Mesendoderm (in vitro differentiated cells): ENCODE measurements around the gene PIEZO1.

ENCODE experiments used
- DNase-seq: peaks from one replicate; pipeline ENCODE4 v3.0.0; 2013
- H2AK5ac ChIP-seq: 2 replicates; pipeline ENCODE4 v1.6.1; 2013; ENCODE audit warnings: low read length, inconsistent platforms
- H2BK120ac ChIP-seq: 2 replicates; pipeline ENCODE4 v1.6.1; 2013; ENCODE audit warnings: low read depth, mild to moderate bottlenecking, low read length, moderate library complexity, mixed read lengths
- H2BK15ac ChIP-seq: replicated peaks from 2 replicates; pipeline ENCODE4 v1.6.1; 2013; ENCODE audit warnings: low read depth, mild to moderate bottlenecking, moderate library complexity
- H2BK5ac ChIP-seq: 2 replicates; pipeline ENCODE4 v1.6.1; 2013; ENCODE audit warnings: low read length, inconsistent platforms
- H3K18ac ChIP-seq: 2 replicates; pipeline ENCODE4 v1.6.1; 2013; ENCODE audit warnings: mild to moderate bottlenecking, low read length, mixed read lengths
- H3K23ac ChIP-seq: one replicate; pipeline ENCODE4 v1.6.1; 2013; ENCODE audit warnings: low read length
- H3K27ac ChIP-seq: 2 replicates; pipeline ENCODE4 v1.5.1; 2013; ENCODE audit warnings: low read depth, mild to moderate bottlenecking, inconsistent platforms, low read length, moderate library complexity
- H3K27me3 ChIP-seq: 2 replicates; pipeline ENCODE4 v1.6.1; 2013; ENCODE audit warnings: low read length, control low read depth, mild to moderate bottlenecking, inconsistent platforms; ENCODE audit not compliant: insufficient read depth, poor library complexity
- H3K36me3 ChIP-seq: 2 replicates; pipeline ENCODE4 v1.6.1; 2013; ENCODE audit warnings: low read length, inconsistent platforms; ENCODE audit not compliant: control insufficient read depth, insufficient read depth
- H3K4ac ChIP-seq: one replicate; pipeline ENCODE4 v1.6.1; 2013; ENCODE audit warnings: low read depth, mild to moderate bottlenecking, low read length, moderate library complexity
- H3K4me1 ChIP-seq: 2 replicates; pipeline ENCODE4 v1.6.1; 2013; ENCODE audit warnings: low read depth, low read length, inconsistent platforms; ENCODE audit not compliant: control insufficient read depth
- H3K4me2 ChIP-seq: 2 replicates; pipeline ENCODE4 v1.6.1; 2013; ENCODE audit warnings: low read length
- H3K4me3 ChIP-seq: 2 replicates; pipeline ENCODE4 v1.5.1; 2013; ENCODE audit warnings: mild to moderate bottlenecking, low read length
- H3K56ac ChIP-seq: one replicate; pipeline ENCODE4 v1.6.1; 2013; ENCODE audit warnings: low read length
- H3K79me1 ChIP-seq: 2 replicates; pipeline ENCODE4 v1.6.1; 2013; ENCODE audit warnings: low read length, inconsistent platforms
- H3K79me2 ChIP-seq: 2 replicates; pipeline ENCODE4 v1.6.1; 2013; ENCODE audit warnings: mild to moderate bottlenecking, low read length; ENCODE audit not compliant: control insufficient read depth, insufficient read depth
- H3K9ac ChIP-seq: 2 replicates; pipeline ENCODE4 v1.6.1; 2013; ENCODE audit warnings: low read length, inconsistent platforms
- H4K5ac ChIP-seq: one replicate; pipeline ENCODE4 v1.6.1; 2013; ENCODE audit warnings: low read length
- H4K8ac ChIP-seq: one replicate; pipeline ENCODE4 v1.6.1; 2013; ENCODE audit warnings: low read depth, mild to moderate bottlenecking, control low read depth, low read length, moderate library complexity
- WGBS: extraction: QIAGEN DNeasy Blood & Tissue Kit; methylation state at CpG from one replicate; pipeline ENCODE4 v1.1.7; 2013; ENCODE audit warnings: low lambda C conversion rate, missing lambda C conversion rate; ENCODE audit not compliant: insufficient coverage; ENCODE audit errors: extremely low coverage; 5-methylcytosine and 5-hydroxymethylcytosine counted together

PIEZO1 gene

GRCh38 chr16:88780142-88781062 is 4.6 kb downstream of the PIEZO1 start:
- no CpG with 5 or more reads among the region's 13 CpGs for WGBS

GRCh38 chr16:88779406-88780141 is 5.4 kb downstream of the PIEZO1 start:
- H3K18ac ChIP-seq, result no peak overlapping the region
- no CpG with 5 or more reads among the region's 34 CpGs for WGBS
- H3K27ac ChIP-seq, result no peak overlapping the region
- peaks cover 5% of the 10 kb centered on the region for H3K79me1 ChIP-seq
- peaks cover 30% of the 10 kb centered on the region for H3K79me2 ChIP-seq
- H2BK15ac ChIP-seq, result no peak overlapping the region
- H2BK120ac ChIP-seq, result no peak overlapping the region
- H3K36me3 ChIP-seq, result no peaks in the 10 kb centered on the region
- DNase-seq, result no peak
- no peaks in the 10 kb centered on the region for H3K27me3 ChIP-seq
- no peak overlapping the region for H2BK5ac ChIP-seq
- H3K23ac ChIP-seq, result no peak overlapping the region
- H2AK5ac ChIP-seq, result no peak overlapping the region
- H3K4me1 ChIP-seq, result no peaks in the 10 kb centered on the region
- no peak overlapping the region for H3K4ac ChIP-seq
- no peak overlapping the region for H3K4me3 ChIP-seq
- no peak overlapping the region for H3K56ac ChIP-seq
- H4K8ac ChIP-seq, result no peak overlapping the region
- H3K4me2 ChIP-seq, result no peak overlapping the region
- no peak overlapping the region for H3K9ac ChIP-seq
- H4K5ac ChIP-seq, result no peak overlapping the region

More at GRCh38 chr16:88780142-88781062, 4.6 kb downstream of the PIEZO1 start:
- no peak overlapping the region for H3K18ac ChIP-seq
- peaks cover 5% of the 10 kb centered on the region for H3K79me1 ChIP-seq
- H2AK5ac ChIP-seq, result no peak overlapping the region
- H3K36me3 ChIP-seq, result no peaks in the 10 kb centered on the region
- no peak overlapping the region for H2BK15ac ChIP-seq
- no peak overlapping the region for H4K5ac ChIP-seq
- H3K9ac ChIP-seq, result no peak overlapping the region
- H2BK5ac ChIP-seq, result no peak overlapping the region
- H3K27me3 ChIP-seq, result no peaks in the 10 kb centered on the region
- H3K4me1 ChIP-seq, result no peaks in the 10 kb centered on the region
- H3K56ac ChIP-seq, result no peak overlapping the region
- H2BK120ac ChIP-seq, result no peak overlapping the region
- no peak overlapping the region for H3K23ac ChIP-seq
- no peak overlapping the region for H3K4me2 ChIP-seq
- no peak for DNase-seq
- peaks cover 29% of the 10 kb centered on the region for H3K79me2 ChIP-seq
- H3K4ac ChIP-seq, result no peak overlapping the region
- H4K8ac ChIP-seq, result no peak overlapping the region
- H3K27ac ChIP-seq, result no peak overlapping the region
- no peak overlapping the region for H3K4me3 ChIP-seq

- Histone ChIP-seq H3K23ac (no peak overlapping the region), H2BK120ac (no peak overlapping the region), H4K5ac (no peak overlapping the region), H2AK5ac (no peak overlapping the region), H4K8ac (no peak overlapping the region), H3K27ac (no peak overlapping the region), H3K18ac (no peak overlapping the region), H3K9ac (no peak overlapping the region), H3K4me3 (no peak overlapping the region), H3K79me1 (peaks cover 5% of the 10 kb centered on the region), H3K79me2 (peaks cover 28% of the 10 kb centered on the region), H3K56ac (no peak overlapping the region), H3K27me3 (no peaks in the 10 kb centered on the region), H3K4me2 (no peak overlapping the region), H3K4ac (no peak overlapping the region), H2BK5ac (no peak overlapping the region), H3K36me3 (no peaks in the 10 kb centered on the region), H3K4me1 (peaks cover 2% of the 10 kb centered on the region), H2BK15ac (no peak overlapping the region)
- no peak for DNase-seq
- no CpG with 5 or more reads among the region's 30 CpGs for WGBS
These were observed 6.4 kb downstream of the PIEZO1 start for GRCh38 chr16:88778541-88779065.

GRCh38 chr16:88778271-88778525 is 6.8 kb downstream of the PIEZO1 start:
- H2AK5ac ChIP-seq, result no peak overlapping the region
- H3K27me3 ChIP-seq, result no peaks in the 10 kb centered on the region
- no peak for DNase-seq
- H3K4me3 ChIP-seq, result no peak overlapping the region
- H2BK15ac ChIP-seq, result no peak overlapping the region
- no peak overlapping the region for H4K5ac ChIP-seq
- peaks cover 2% of the 10 kb centered on the region for H3K4me1 ChIP-seq
- no CpG with 5 or more reads among the region's 7 CpGs for WGBS
- H3K79me1 ChIP-seq, result peaks cover 3% of the 10 kb centered on the region
- H3K9ac ChIP-seq, result no peak overlapping the region
- H2BK5ac ChIP-seq, result no peak overlapping the region
- no peak overlapping the region for H3K18ac ChIP-seq
- no peak overlapping the region for H3K4ac ChIP-seq
- no peak overlapping the region for H2BK120ac ChIP-seq
- no peak overlapping the region for H3K56ac ChIP-seq
- no peak overlapping the region for H3K23ac ChIP-seq
- no peak overlapping the region for H3K27ac ChIP-seq
- peaks cover 24% of the 10 kb centered on the region for H3K79me2 ChIP-seq
- no peak overlapping the region for H3K4me2 ChIP-seq
- H4K8ac ChIP-seq, result no peak overlapping the region
- no peaks in the 10 kb centered on the region for H3K36me3 ChIP-seq

GRCh38 chr16:88777471-88778270 is 7.3 kb downstream of the PIEZO1 start:
- Histone ChIP-seq H2BK5ac (no peak overlapping the region), H3K9ac (peak overlapping the region; percentile 44), H3K79me1 (peaks cover 3% of the 10 kb centered on the region), H3K4ac (no peak overlapping the region), H2BK15ac (no peak overlapping the region), H3K4me1 (peaks cover 2% of the 10 kb centered on the region), H4K8ac (no peak overlapping the region), H3K27me3 (no peaks in the 10 kb centered on the region), H3K23ac (no peak overlapping the region), H3K18ac (no peak overlapping the region), H3K4me2 (no peak overlapping the region), H2BK120ac (no peak overlapping the region), H2AK5ac (no peak overlapping the region), H3K27ac (no peak overlapping the region), H3K56ac (peak overlapping the region; percentile 73), H3K4me3 (no peak overlapping the region), H4K5ac (no peak overlapping the region), H3K36me3 (no peaks in the 10 kb centered on the region), H3K79me2 (peaks cover 21% of the 10 kb centered on the region)
- WGBS, result no CpG with 5 or more reads among the region's 34 CpGs
- DNase-seq, result peak; percentile 44
